Activated CD4-positive, alpha-beta memory T cell treated with anti-CD3 and anti-CD28 coated beads, Interleukin-2, amount 10 ng/mL, durations not matched to agents 7 days and 5 days (primary cell): ENCODE data around the gene FGB. TPM values are rescaled to one million over a fixed set of nuclear protein-coding genes. Genes with fewer than 3 reads are reported as not detected.

Experiments used
- CTCF ChIA-PET: fragments of 350-600 bp; sonication (Branson Sonifier 250); formaldehyde crosslinking; loops from one replicate; lab custom pipeline; 2021; ENCODE audit warnings: antibody characterized with exemption, inconsistent platforms; lab: Charles Lee
- POLR2A ChIA-PET: fragments of 350-600 bp; sonication (Branson Sonifier 250); formaldehyde crosslinking; loops from one replicate; lab custom pipeline; 2021; ENCODE audit warnings: antibody characterized with exemption; lab: Charles Lee
- DNase-seq: peaks from one replicate; pipeline ENCODE4 v3.0.0-alpha.2; 2020
- H3K27ac Mint-ChIP-seq: one replicate; pipeline ENCODE4 v1.8.0; 2021; ENCODE audit warnings: mild to moderate bottlenecking, mixed read lengths
- H3K27me3 Mint-ChIP-seq: one replicate; pipeline ENCODE4 v1.8.0; 2021; ENCODE audit warnings: mixed read lengths
- H3K36me3 Mint-ChIP-seq: one replicate; pipeline ENCODE4 v1.8.0; 2021; ENCODE audit warnings: low read depth, mixed read lengths
- H3K4me1 Mint-ChIP-seq: one replicate; pipeline ENCODE4 v1.8.0; 2021; ENCODE audit warnings: mixed read lengths
- H3K4me3 Mint-ChIP-seq: one replicate; pipeline ENCODE4 v1.8.0; 2021; ENCODE audit warnings: mild to moderate bottlenecking, mixed read lengths
- H3K9me3 Mint-ChIP-seq: one replicate; pipeline ENCODE4 v1.8.0; 2021; ENCODE audit warnings: mixed read lengths
- total RNA-seq, 2 experiments: library from RNA; stranded (reverse); gene quantifications; one replicate each; pipeline ENCODE4 v1.2.3, GENCODE V29; 2021

The FGB gene
- total RNA-seq, 2 experiments from 2014 or later: not detected

GRCh38 chr4:154606728-154607723, 44.2 kb downstream of the FGB start:
- H3K4me1 Mint-ChIP-seq: no peaks in the 10 kb centered on the region
- ChIA-PET CTCF (interaction anchor here (0.9 to 1.5 kb wide), 4 partner anchors 12 to 55 kb away, joined by 3 to 5 read pairs (median 3); no protein-coding TSS in a partner anchor), POLR2A (no interaction called here)
- no peak overlapping the region for H3K27ac Mint-ChIP-seq
- H3K9me3 Mint-ChIP-seq: no peaks in the 10 kb centered on the region
- peaks cover 26% of the 10 kb centered on the region for H3K27me3 Mint-ChIP-seq
- no peak for DNase-seq
- H3K36me3 Mint-ChIP-seq: no peaks in the 10 kb centered on the region
- no peak overlapping the region for H3K4me3 Mint-ChIP-seq

DNA sequence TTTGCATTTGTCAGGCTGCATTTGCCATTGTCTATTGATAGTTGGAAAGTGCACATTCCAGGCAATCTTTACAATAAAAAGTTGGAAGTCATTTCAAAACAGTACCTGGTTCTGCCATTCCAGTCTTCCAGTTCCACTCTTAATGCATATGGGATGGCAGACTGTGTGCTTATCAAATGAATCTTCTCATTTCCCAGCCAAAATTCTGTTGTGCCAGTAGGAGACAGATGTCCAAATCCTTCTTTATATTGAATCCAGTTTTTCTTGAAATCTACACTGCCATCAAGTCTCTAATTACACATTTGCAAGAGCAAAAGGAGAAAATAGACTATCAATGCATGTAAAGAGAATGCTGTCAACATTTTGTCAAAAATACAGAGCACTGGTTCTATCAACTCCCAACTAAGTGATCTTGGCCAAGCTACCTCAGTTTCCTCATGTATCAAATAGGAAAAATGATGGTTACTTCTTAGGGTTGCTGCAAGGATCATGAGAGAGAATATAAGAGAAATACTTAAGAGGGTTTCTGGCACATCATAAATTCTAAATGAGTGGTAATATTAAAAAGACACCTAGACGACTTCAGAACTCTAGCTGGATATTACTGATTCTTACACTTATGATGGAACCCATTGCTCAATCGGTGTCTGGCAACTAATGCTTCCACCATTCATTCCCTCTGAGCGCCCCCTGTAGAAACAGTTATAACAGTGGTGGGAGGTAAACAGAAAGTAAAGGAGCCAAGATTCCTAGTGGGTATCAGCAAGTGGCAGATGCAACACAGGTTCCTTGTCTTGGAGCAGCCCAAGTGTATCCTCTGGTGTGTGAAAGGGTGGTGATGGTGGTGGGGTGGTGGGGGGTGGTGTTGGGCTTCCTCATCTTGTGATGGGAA, 45.8 kb downstream of the FGB start:
- CTCF ChIA-PET: no interaction called here
- Mint-ChIP-seq H3K9me3 (no peaks in the 10 kb centered on the region), H3K27me3 (peaks cover 23% of the 10 kb centered on the region), H3K27ac (no peak overlapping the region), H3K4me1 (no peaks in the 10 kb centered on the region), H3K36me3 (no peaks in the 10 kb centered on the region), H3K4me3 (no peak overlapping the region)
- POLR2A ChIA-PET: no interaction called here
- DNase-seq: no peak

GRCh38 chr4:154609532-154609931, 46.7 kb downstream of the FGB start:
- H3K4me3 Mint-ChIP-seq: no peak overlapping the region
- H3K36me3 Mint-ChIP-seq: no peaks in the 10 kb centered on the region

GRCh38 chr4:154610582-154610981, 47.8 kb downstream of the FGB start:
- Mint-ChIP-seq H3K36me3 (no peaks in the 10 kb centered on the region), H3K4me3 (no peak overlapping the region), H3K4me1 (no peaks in the 10 kb centered on the region), H3K27ac (no peak overlapping the region), H3K27me3 (peaks cover 20% of the 10 kb centered on the region), H3K9me3 (no peaks in the 10 kb centered on the region)
- ChIA-PET POLR2A (no interaction called here), CTCF (interaction anchor here (0.9 kb wide), 1 partner anchor 51 kb away, joined by 3 read pairs; no protein-coding TSS in a partner anchor)
- no peak for DNase-seq

More at GRCh38 chr4:154609532-154609931, 46.7 kb downstream of the FGB start:
- no peak overlapping the region for H3K27ac Mint-ChIP-seq
- H3K4me1 Mint-ChIP-seq: no peaks in the 10 kb centered on the region
- H3K27me3 Mint-ChIP-seq: peaks cover 23% of the 10 kb centered on the region
- CTCF ChIA-PET: interaction anchor here (1.1 kb wide), 1 partner anchor 9 kb away, joined by 6 read pairs; no protein-coding TSS in a partner anchor
- POLR2A ChIA-PET: no interaction called here
- no peak for DNase-seq
- no peaks in the 10 kb centered on the region for H3K9me3 Mint-ChIP-seq

GRCh38 chr4:154611833-154612232, 49.0 kb downstream of the FGB start:
- Mint-ChIP-seq H3K4me1 (peaks cover 8% of the 10 kb centered on the region), H3K27ac (no peak overlapping the region), H3K9me3 (no peaks in the 10 kb centered on the region), H3K4me3 (no peak overlapping the region), H3K36me3 (no peaks in the 10 kb centered on the region), H3K27me3 (peaks cover 18% of the 10 kb centered on the region)
- ChIA-PET POLR2A (no interaction called here), CTCF (no interaction called here)
- no peak for DNase-seq

DNA sequence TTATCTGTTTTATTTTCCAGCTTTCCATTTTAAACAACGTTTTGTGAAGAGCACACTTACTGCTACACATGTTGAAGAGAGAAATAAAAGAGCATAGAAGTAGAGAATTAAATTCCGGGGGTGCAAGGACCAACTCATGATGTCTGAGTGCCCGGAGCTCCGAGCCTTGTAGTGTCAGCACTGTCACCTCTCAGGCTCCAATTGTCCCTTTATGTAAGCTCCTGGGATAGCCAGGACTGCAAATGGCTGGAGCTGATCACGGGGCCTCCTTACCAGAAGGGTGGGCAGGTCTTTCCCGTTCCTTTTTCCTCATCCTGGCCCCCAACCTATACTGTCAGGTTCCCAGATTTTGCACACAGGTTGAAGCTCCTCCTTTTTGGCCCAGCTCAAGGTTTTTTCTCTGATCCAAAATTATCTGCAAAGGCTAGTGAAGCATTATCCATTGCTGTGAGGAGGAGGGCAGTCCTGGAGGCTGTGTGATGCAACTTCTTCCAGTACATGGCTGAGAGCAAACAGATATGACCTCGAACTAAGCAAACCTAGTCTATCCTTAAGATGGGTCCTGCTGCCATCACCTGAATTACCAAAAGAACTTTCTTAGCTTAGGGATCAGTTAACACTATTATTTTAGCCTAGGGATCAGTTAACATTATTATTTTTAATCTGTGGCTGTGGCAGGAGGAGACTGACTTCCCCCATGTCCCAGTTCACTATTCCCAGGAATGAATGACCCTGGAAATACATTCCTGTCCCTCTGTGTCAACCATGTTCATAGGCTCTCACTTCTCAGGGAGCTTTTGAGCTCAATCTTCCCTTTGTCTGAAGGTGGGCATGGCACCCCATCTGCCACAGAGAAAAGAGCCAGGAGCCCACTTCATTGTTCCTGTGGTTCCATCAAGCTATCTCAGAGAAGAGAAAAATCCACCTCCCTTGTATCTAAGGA, 49.9 kb downstream of the FGB start, which contains the start of gene FGG:
Gene FGG, minus strand, starts transcription at position 185 of the 943 bp plus-strand sequence. Its CDS starts 47 bp downstream, at position 138.
- no peak within 1 kb of the TSS for H3K4me3 Mint-ChIP-seq
- POLR2A ChIA-PET: interaction anchor here (1.4 kb wide), 1 partner anchor 63 kb away, joined by 3 read pairs; no protein-coding TSS in a partner anchor

GRCh38 chr4:154614306-154614705, 51.5 kb downstream of the FGB start:
- ChIA-PET POLR2A (no interaction called here), CTCF (interaction anchor here (0.7 to 1.3 kb wide), 2 partner anchors 15 to 60 kb away, joined by 3 read pairs; no protein-coding TSS in a partner anchor)
- H3K27ac Mint-ChIP-seq: no peak overlapping the region
- H3K27me3 Mint-ChIP-seq: peaks cover 12% of the 10 kb centered on the region
- DNase-seq: no peak
- H3K36me3 Mint-ChIP-seq: no peaks in the 10 kb centered on the region
- H3K4me1 Mint-ChIP-seq: peaks cover 12% of the 10 kb centered on the region
- H3K9me3 Mint-ChIP-seq: no peaks in the 10 kb centered on the region
- no peak overlapping the region for H3K4me3 Mint-ChIP-seq

More for the DNA sequence above, 49.9 kb downstream of the FGB start, which contains the start of gene FGG:
- H3K9me3 Mint-ChIP-seq: no peaks in the 10 kb centered on the region
- H3K27me3 Mint-ChIP-seq: peaks cover 18% of the 10 kb centered on the region
- H3K4me1 Mint-ChIP-seq: peaks cover 12% of the 10 kb centered on the region
- CTCF ChIA-PET: interaction anchor here (0.8 to 1.3 kb wide), 3 partner anchors 11 to 63 kb away, joined by 3 to 4 read pairs (median 4); partner anchors contain the start of gene PLRG1
- DNase-seq: no peak
- no peaks in the 10 kb centered on the region for H3K36me3 Mint-ChIP-seq
- H3K27ac Mint-ChIP-seq: no peak within 1 kb of the TSS

- Mint-ChIP-seq H3K4me3 (no peak overlapping the region), H3K27me3 (peaks cover 10% of the 10 kb centered on the region), H3K27ac (no peak overlapping the region), H3K9me3 (no peaks in the 10 kb centered on the region), H3K4me1 (peaks cover 12% of the 10 kb centered on the region), H3K36me3 (no peaks in the 10 kb centered on the region)
- DNase-seq: no peak
- ChIA-PET CTCF (interaction anchor here (1.3 to 7.8 kb wide), 2 partner anchors 15 to 64 kb away, joined by 3 to 107 read pairs; partner anchors contain the start of gene PLRG1), POLR2A (no interaction called here)
Measured at GRCh38 chr4:154615211-154615610, 52.4 kb downstream of the FGB start.

DNA sequence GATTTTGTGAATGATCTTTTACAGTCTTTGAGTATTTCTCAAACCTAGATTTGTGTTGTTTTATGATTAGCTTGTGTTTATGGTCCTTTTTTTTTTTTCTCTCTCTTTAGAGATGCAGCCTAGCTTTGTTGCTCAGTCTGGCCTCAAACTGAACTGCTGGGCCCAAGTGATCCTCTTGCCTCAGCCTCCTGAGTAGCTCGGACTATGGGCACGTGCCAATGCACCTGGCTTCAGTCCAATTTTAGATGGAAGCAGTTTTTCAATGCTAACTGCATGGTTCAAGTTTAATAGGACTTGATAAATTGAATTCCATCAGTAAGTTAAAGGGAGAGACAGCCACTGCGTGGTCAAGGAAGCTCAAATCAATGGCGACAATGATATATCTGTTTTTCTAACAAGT, 53.5 kb downstream of the FGB start:
- Mint-ChIP-seq H3K27me3 (peaks cover 2% of the 10 kb centered on the region), H3K27ac (no peak overlapping the region), H3K4me1 (peaks cover 12% of the 10 kb centered on the region), H3K4me3 (no peak overlapping the region), H3K36me3 (no peaks in the 10 kb centered on the region), H3K9me3 (no peaks in the 10 kb centered on the region)
- POLR2A ChIA-PET: interaction anchor here (0.9 kb wide), 1 partner anchor 57 kb away, joined by 3 read pairs; no protein-coding TSS in a partner anchor
- DNase-seq: no peak
- CTCF ChIA-PET: interaction anchor here (0.9 to 7.8 kb wide), 2 partner anchors 57 to 65 kb away, joined by 3 to 107 read pairs; partner anchors contain the start of gene PLRG1

DNA sequence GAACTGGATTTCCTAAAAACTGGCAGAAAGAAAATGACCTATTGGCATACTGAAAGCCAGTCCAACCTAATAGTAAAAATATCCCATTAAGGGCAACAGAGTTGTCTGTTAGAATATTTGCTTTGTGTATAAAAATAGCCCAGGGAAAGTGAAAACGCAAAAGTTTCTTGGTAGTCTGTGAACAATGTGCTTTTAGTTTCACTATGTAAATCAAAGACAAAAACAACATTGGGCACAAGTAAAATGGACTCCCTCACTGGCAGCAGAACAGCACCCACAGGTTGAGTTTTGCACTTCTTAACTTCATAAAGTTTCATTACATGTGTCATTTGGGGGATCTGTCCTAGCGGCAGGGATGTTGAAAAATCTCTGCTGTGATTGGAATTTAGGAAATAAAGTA, 53.9 kb downstream of the FGB start:
- Mint-ChIP-seq H3K27me3 (peaks cover 5% of the 10 kb centered on the region), H3K9me3 (no peaks in the 10 kb centered on the region), H3K36me3 (no peaks in the 10 kb centered on the region), H3K4me3 (no peak overlapping the region), H3K4me1 (peaks cover 12% of the 10 kb centered on the region), H3K27ac (no peak overlapping the region)
- CTCF ChIA-PET: interaction anchor here (0.9 to 7.8 kb wide), 2 partner anchors 58 to 65 kb away, joined by 3 to 107 read pairs; partner anchors contain the start of gene PLRG1
- DNase-seq: no peak
- POLR2A ChIA-PET: interaction anchor here (0.9 kb wide), 1 partner anchor 58 kb away, joined by 3 read pairs; no protein-coding TSS in a partner anchor

GRCh38 chr4:154617820-154618317, 55.1 kb downstream of the FGB start:
- Mint-ChIP-seq H3K4me1 (peaks cover 12% of the 10 kb centered on the region), H3K27me3 (peaks cover 7% of the 10 kb centered on the region), H3K9me3 (no peaks in the 10 kb centered on the region), H3K36me3 (no peaks in the 10 kb centered on the region), H3K27ac (no peak overlapping the region), H3K4me3 (no peak overlapping the region)
- no peak for DNase-seq
- CTCF ChIA-PET: interaction anchor here (1.6 to 7.8 kb wide), 6 partner anchors 8 to 67 kb away, joined by 6 to 107 read pairs (median 15); partner anchors contain the start of genes FGB and PLRG1
- POLR2A ChIA-PET: no interaction called here
